Jurkat, Clone E6-1 (cell line): ENCODE measurements around the gene SLC38A7.
"Not testable (repeated sequence)": the region's sequence is repeated elsewhere in the genome, so short reads cannot be mapped to it uniquely, and the experiment has no call there.

Source experiments
- DNase-seq: peaks from one replicate; pipeline ENCODE4 v3.0.0-alpha.2; 2011; ENCODE audit warnings: low read depth, low spot score
- H3K4me3 ChIP-seq: 2 replicates; pipeline ENCODE4 v1.5.1; 2011; ENCODE audit warnings: mild to moderate bottlenecking, low read length, control low read depth, moderate library complexity

Gene SLC38A7

GRCh38 chr16:58639836-58640235 lies 44.7 kb downstream of the SLC38A7 start:
- DNase-seq, result no peak
- no peak overlapping the region for H3K4me3 ChIP-seq

DNA sequence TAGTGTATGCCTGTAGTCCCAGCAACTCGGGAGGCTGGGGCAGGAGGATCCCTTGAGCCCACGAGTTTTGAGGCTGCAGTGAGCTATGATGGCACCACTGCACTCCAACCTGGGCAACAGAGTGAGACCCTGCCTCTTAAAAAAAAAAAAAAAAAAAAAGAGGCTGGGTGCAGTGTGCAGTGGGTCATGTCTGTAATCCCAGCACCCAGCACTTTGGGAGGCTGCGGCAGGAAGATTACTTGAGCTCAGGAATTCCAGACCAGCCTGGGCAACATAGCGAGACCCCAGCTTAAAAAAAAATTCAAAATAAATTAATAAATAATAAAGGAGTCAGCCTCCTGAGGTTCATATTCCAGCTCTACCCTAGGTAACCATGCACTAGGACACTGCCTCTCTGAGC lies 45.3 kb downstream of the SLC38A7 start:
- no peak for DNase-seq

DNA sequence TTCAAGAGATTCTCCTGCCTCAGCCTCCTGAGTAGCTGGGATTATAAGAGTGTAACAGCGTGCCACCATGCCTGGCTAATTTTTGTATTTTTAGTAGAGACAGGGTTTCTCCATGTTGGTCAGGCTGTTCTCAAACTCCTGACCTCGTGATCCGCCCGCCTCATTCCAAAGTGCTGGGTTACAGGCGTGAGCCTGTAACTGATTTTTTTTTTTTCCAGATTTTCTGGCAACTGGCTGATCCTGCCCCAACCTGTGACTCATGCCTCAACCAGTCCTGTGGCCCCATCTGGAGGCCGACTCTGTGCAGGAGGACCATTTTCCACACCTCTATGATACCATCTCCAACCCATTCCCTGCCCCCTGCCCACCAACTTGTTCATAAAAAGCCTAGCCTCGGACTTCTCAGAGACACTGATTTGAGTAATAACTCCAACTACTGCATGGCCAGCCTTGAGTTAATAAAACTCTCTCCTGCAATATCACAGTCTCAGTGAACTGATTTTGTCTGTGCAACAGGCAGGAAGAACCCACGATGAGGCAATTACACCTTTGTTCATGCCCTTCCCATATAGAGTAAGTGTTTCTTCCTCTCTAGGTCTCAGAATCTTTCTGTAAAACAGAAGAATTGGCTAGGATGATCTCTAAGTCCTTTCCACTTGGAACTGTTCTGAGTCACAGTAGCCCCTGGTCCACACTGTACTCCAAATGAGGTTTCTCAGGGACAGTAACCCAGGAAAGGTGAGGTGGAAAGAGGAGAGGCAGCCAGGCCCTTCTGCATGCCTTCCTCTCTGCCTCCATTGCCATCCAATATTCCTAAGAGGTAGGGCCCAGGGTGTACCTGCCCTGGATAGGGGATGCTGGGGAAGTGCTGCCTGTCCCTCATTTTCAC lies 46.2 kb downstream of the SLC38A7 start:
- H3K4me3 ChIP-seq, result no peak overlapping the region
- no peak for DNase-seq

More for the DNA sequence above, 45.3 kb downstream of the SLC38A7 start:
- no peak overlapping the region for H3K4me3 ChIP-seq

- not testable (repeated sequence) for DNase-seq
Measured at GRCh38 chr16:58637021-58637420, 47.5 kb downstream of the SLC38A7 start.

DNA sequence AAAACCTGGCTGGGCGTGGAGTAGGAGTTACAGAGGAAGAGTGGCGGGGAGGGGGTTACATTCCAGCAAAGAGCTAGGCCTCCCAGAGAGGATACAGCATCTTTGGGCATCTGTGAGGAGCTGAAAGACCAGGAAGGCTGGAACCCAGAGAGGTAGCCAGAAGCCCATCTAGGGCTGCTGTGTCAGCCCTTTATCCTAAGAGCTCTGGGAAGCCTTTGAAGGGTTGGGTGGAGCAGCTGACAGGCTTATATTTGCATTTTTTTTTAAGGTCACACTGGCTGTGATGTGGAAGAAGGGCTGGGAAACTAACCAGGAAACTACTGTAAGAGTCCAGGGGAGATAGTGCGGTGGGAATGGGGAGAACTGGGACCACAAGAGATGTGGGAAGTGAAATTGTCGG lies 48.1 kb downstream of the SLC38A7 start:
- DNase-seq, result no peak

More at GRCh38 chr16:58637021-58637420, 47.5 kb downstream of the SLC38A7 start:
- H3K4me3 ChIP-seq, result not testable (repeated sequence)

DNA sequence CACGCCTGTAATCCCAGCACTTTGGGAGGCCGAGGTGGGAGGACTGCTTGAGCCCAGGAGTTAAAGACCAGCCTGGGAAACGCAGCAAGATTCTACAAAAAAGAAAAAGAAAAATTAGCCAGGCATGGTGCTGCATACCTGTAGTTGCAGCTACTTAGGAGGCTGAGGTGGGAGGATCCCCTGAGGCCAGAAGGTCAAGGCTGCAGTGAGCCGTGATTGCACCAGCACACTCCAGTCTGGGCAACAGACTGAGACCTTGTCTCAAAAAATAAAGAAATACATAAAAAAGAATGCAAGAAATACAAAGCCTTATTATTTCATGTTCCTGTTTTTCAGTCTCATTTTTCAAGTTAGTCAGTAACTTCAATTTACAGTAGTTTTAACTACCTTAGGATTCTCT lies 49.1 kb downstream of the SLC38A7 start:
- H3K4me3 ChIP-seq, result no peak overlapping the region
- no peak for DNase-seq

More for the DNA sequence above, 48.1 kb downstream of the SLC38A7 start:
- no peak overlapping the region for H3K4me3 ChIP-seq

GRCh38 chr16:58634265-58634802 lies 50.2 kb downstream of the SLC38A7 start:
- H3K4me3 ChIP-seq, result no peak overlapping the region
- DNase-seq, result no peak

- DNase-seq, result peak; percentile 99
Measured at GRCh38 chr16:58629733-58630640, 54.6 kb downstream of the SLC38A7 start, which contains the start of gene CNOT1. CNOT1 (minus strand) TSS chr16:58629826; CDS start chr16:58599337, 30,489 bp downstream.

GRCh38 chr16:58628845-58629732 lies 55.5 kb downstream of the SLC38A7 start:
- peak; percentile 25 for DNase-seq
- H3K4me3 ChIP-seq, result peak overlapping the region; percentile 97

More at GRCh38 chr16:58629733-58630640, 54.6 kb downstream of the SLC38A7 start, which contains the start of gene CNOT1:
- H3K4me3 ChIP-seq, result peak within 1 kb of the TSS; percentile 97

GRCh38 chr16:58624209-58624608 lies 60.4 kb downstream of the SLC38A7 start:
- no peak overlapping the region for H3K4me3 ChIP-seq
- DNase-seq, result no peak

GRCh38 chr16:58620396-58620795 lies 64.2 kb downstream of the SLC38A7 start:
- DNase-seq, result no peak
- no peak overlapping the region for H3K4me3 ChIP-seq

- DNase-seq, result no peak
- H3K4me3 ChIP-seq, result no peak overlapping the region
Measured at GRCh38 chr16:58615280-58615679, 69.3 kb downstream of the SLC38A7 start.
